Measurements from ENCODE around the gene NUP153. TPM values are rescaled to one million over a fixed set of nuclear protein-coding genes. Genes with fewer than 3 reads are reported as not detected.

The NUP153 gene
- polyA plus RNA-seq, 2 of the 4 experiments (the other 2 are of a cell fraction): 26.4 to 47.3 TPM

DNA sequence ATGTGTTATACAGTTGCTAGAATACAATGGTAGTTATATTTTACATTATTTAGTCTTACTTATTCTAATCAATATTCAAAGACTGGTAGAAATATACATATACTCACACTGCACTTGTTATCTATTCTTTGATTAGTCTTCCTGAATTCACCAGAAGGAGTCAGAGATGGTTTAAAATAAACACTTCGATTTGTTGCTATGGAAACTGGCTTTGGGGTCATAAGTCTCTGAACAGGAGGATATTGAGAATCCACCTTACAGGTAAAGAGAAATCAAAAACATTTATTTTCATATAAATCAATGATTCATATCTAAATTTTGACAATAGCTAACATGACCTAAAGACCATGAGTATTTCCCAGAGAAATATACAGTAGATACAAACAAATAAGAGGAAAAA is 41.6 kb downstream of the NUP153 start (continued):
- TF ChIP-seq, protein P1, sequence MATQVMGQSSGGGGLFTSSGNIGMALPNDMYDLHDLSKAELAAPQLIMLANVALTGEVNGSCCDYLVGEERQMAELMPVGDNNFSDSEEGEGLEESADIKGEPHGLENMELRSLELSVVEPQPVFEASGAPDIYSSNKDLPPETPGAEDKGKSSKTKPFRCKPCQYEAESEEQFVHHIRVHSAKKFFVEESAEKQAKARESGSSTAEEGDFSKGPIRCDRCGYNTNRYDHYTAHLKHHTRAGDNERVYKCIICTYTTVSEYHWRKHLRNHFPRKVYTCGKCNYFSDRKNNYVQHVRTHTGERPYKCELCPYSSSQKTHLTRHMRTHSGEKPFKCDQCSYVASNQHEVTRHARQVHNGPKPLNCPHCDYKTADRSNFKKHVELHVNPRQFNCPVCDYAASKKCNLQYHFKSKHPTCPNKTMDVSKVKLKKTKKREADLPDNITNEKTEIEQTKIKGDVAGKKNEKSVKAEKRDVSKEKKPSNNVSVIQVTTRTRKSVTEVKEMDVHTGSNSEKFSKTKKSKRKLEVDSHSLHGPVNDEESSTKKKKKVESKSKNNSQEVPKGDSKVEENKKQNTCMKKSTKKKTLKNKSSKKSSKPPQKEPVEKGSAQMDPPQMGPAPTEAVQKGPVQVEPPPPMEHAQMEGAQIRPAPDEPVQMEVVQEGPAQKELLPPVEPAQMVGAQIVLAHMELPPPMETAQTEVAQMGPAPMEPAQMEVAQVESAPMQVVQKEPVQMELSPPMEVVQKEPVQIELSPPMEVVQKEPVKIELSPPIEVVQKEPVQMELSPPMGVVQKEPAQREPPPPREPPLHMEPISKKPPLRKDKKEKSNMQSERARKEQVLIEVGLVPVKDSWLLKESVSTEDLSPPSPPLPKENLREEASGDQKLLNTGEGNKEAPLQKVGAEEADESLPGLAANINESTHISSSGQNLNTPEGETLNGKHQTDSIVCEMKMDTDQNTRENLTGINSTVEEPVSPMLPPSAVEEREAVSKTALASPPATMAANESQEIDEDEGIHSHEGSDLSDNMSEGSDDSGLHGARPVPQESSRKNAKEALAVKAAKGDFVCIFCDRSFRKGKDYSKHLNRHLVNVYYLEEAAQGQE (IDR thresholded peaks at IDR 0.05): no peak
- no peak for TF ChIP-seq HDAC2 (IDR thresholded peaks at IDR 0.05)

DNA sequence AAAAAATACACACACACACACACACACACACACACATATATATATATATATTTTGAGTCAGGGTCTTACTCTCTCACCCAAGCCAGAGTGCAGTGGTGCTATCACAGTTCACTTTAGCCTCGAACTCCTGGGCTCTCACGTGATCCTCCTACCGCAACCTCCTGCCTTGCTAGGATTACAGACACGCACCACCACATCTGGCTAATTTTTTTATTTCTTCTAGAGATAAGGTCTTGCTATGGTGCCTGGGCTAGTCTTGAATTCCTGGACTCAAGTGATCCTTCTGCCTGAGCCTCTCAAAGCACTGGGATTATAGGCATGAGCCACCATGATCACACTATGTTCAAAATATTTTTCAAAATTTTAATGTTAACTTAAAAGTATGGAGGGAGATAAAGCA is 43.5 kb downstream of the NUP153 start:
- CTCF ChIA-PET: no interaction called here
- DNase-seq (ENCODE audit: low read depth in 1 of 2, low spot score in 1 of 2) (no peak), FAIRE-seq (no peak), ATAC-seq (no peak)
- H3K4me2 ChIP-seq: no peak overlapping the region
- POLR2A ChIA-PET: no interaction called here
- H3K4me3 ChIP-seq: no peak overlapping the region
- H3K9me3 ChIP-seq: no peaks in the 10 kb centered on the region
- 96% methylated on average over 4 of the region's 4 CpGs for WGBS (ENCODE audit: missing lambda C conversion rate)
- no peak overlapping the region for H3K27ac ChIP-seq
- TF ChIP-seq SREBF2 (IDR thresholded peaks at IDR 0.05) (no peak), NPAS2 (CRISPR knock-in tag; IDR thresholded peaks at IDR 0.05; ENCODE audit: borderline replicate concordance) (no peak), ZFP36 (IDR thresholded peaks at IDR 0.05; ENCODE audit: borderline replicate concordance, partially characterized antibody) (no peak), ZNF302 (CRISPR knock-in tag; IDR thresholded peaks at IDR 0.05) (no peak)
- H3K4me1 ChIP-seq: no peaks in the 10 kb centered on the region

DNA sequence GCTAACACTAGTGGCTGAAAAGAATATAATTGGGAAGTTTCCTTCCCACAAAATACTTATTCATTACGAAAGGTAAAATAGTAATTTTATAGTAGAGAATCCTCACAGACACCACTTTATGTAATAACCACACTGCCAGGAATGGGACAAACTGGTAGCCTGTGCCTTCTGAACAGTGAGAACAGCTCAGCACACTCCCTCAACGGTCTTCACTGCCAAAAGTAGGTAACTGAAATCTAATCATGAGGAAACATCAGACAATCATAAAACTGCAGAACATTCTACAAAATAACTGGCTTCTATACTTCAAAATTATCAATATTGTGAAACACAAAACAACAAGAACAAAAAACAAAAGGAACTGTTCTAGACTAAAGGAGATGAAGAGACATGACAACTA is 44.1 kb downstream of the NUP153 start:
- no peak for DNase-seq (ENCODE audit: low read depth in 1 of 2, low spot score in 1 of 2)
- H3K4me1 ChIP-seq: no peaks in the 10 kb centered on the region
- TF ChIP-seq RFX5 (IDR thresholded peaks at IDR 0.05) (no peak), CHD2 (IDR thresholded peaks at IDR 0.05; ENCODE audit: low read length, partially characterized antibody) (no peak), HOXB5 (CRISPR knock-in tag; IDR thresholded peaks at IDR 0.05) (no peak), ESRRA (IDR thresholded peaks at IDR 0.05; ENCODE audit: borderline replicate concordance, low read length) (no peak), JUN (IDR thresholded peaks at IDR 0.05) (no peak), HOXB13 (CRISPR knock-in tag; IDR thresholded peaks at IDR 0.05; ENCODE audit: low read depth) (no peak), ZSCAN20 (CRISPR knock-in tag; IDR thresholded peaks at IDR 0.05) (no peak), SREBF2 (IDR thresholded peaks at IDR 0.05) (no peak), JUNB (IDR thresholded peaks at IDR 0.05) (no peak), POLR2AphosphoS2 (conservative IDR thresholded peaks at IDR 0.05; ENCODE audit: low read length) (no peak), NPAS2 (CRISPR knock-in tag; IDR thresholded peaks at IDR 0.05; ENCODE audit: borderline replicate concordance) (no peak), RAD21 (conservative IDR thresholded peaks at IDR 0.05 in 1 of 2, IDR thresholded peaks at IDR 0.05 in 1 of 2) (no peak), EHF (CRISPR knock-in tag; IDR thresholded peaks at IDR 0.05) (no peak), TP53 (CRISPR knock-in tag; IDR thresholded peaks at IDR 0.05) (no peak), CEBPB (IDR thresholded peaks at IDR 0.05) (no peak), FOSB (CRISPR knock-in tag; IDR thresholded peaks at IDR 0.05) (no peak)
- TF ChIP-seq, protein P2, sequence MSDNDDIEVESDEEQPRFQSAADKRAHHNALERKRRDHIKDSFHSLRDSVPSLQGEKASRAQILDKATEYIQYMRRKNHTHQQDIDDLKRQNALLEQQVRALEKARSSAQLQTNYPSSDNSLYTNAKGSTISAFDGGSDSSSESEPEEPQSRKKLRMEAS (IDR thresholded peaks at IDR 0.05): no peak
- TF ChIP-seq, protein P3, sequence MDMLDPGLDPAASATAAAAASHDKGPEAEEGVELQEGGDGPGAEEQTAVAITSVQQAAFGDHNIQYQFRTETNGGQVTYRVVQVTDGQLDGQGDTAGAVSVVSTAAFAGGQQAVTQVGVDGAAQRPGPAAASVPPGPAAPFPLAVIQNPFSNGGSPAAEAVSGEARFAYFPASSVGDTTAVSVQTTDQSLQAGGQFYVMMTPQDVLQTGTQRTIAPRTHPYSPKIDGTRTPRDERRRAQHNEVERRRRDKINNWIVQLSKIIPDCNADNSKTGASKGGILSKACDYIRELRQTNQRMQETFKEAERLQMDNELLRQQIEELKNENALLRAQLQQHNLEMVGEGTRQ (IDR thresholded peaks at IDR 0.05): no peak
- TF ChIP-seq, protein P4, sequence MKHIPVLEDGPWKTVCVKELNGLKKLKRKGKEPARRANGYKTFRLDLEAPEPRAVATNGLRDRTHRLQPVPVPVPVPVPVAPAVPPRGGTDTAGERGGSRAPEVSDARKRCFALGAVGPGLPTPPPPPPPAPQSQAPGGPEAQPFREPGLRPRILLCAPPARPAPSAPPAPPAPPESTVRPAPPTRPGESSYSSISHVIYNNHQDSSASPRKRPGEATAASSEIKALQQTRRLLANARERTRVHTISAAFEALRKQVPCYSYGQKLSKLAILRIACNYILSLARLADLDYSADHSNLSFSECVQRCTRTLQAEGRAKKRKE (CRISPR knock-in tag; IDR thresholded peaks at IDR 0.05; ENCODE audit: low read depth): no peak
- no peak overlapping the region for H3K4me3 ChIP-seq
- no peaks in the 10 kb centered on the region for H3K9me3 ChIP-seq
- CTCF ChIA-PET: no interaction called here
- H3K27ac ChIP-seq: no peak overlapping the region
- FAIRE-seq: no peak
- WGBS (ENCODE audit: missing lambda C conversion rate): 67% methylated on average over 2 of the region's 2 CpGs
- POLR2A ChIA-PET: no interaction called here
- no peak overlapping the region for H3K4me2 ChIP-seq
- no peak for ATAC-seq
